Neural cell (in vitro differentiated cells): ENCODE measurements around the gene MYRIP.

Experiments used
- EP300 ChIP-seq: fragments of 450-650 bp; conservative IDR thresholded peaks from 2 replicates; pipeline ENCODE4 v1.6.1; 2014; ENCODE audit warnings: antibody characterized with exemption, mild to moderate bottlenecking, moderate library complexity; ENCODE audit not compliant: poor library complexity, severe bottlenecking
- EZH2 ChIP-seq: fragments of 200-600, 300-800 bp; shearing (Covaris generic), sonication (generic); IDR thresholded peaks from 2 replicates; pipeline ENCODE4 v1.6.1; 2014; ENCODE audit warnings: antibody characterized with exemption, low read length, borderline replicate concordance, mild to moderate bottlenecking; ENCODE audit not compliant: insufficient read depth, poor library complexity, severe bottlenecking
- MXI1 ChIP-seq: fragments of 450-650 bp; conservative IDR thresholded peaks from 2 replicates; pipeline ENCODE4 v1.6.1; 2014; ENCODE audit warnings: antibody characterized with exemption, mild to moderate bottlenecking; ENCODE audit not compliant: poor library complexity, severe bottlenecking
- POLR2AphosphoS5 ChIP-seq: IDR thresholded peaks from 2 replicates; pipeline ENCODE4 v1.6.1; 2012
- SMC3 ChIP-seq: fragments of 450-650 bp; conservative IDR thresholded peaks from 2 replicates; pipeline ENCODE4 v1.6.1; 2014; ENCODE audit warnings: antibody characterized with exemption, mild to moderate bottlenecking, moderate library complexity; ENCODE audit not compliant: poor library complexity
- TAF1 ChIP-seq: IDR thresholded peaks from 2 replicates; pipeline ENCODE4 v1.6.1; 2012; ENCODE audit warnings: low read depth
- TF ChIP-seq, protein P1 (sequence below): fragments of 450-650 bp; IDR thresholded peaks from 2 replicates; pipeline ENCODE4 v1.5.1; 2014; ENCODE audit warnings: antibody characterized with exemption, mild to moderate bottlenecking, moderate library complexity; ENCODE audit not compliant: poor library complexity, severe bottlenecking

GRCh38 chr3:40254491-40254890 lies 445.1 kb downstream of the MYRIP start:
- TF ChIP-seq EP300 (no peak), MXI1 (no peak), TAF1 (no peak), POLR2AphosphoS5 (no peak), SMC3 (no peak), EZH2 (no peak)
- TF ChIP-seq, protein P1, sequence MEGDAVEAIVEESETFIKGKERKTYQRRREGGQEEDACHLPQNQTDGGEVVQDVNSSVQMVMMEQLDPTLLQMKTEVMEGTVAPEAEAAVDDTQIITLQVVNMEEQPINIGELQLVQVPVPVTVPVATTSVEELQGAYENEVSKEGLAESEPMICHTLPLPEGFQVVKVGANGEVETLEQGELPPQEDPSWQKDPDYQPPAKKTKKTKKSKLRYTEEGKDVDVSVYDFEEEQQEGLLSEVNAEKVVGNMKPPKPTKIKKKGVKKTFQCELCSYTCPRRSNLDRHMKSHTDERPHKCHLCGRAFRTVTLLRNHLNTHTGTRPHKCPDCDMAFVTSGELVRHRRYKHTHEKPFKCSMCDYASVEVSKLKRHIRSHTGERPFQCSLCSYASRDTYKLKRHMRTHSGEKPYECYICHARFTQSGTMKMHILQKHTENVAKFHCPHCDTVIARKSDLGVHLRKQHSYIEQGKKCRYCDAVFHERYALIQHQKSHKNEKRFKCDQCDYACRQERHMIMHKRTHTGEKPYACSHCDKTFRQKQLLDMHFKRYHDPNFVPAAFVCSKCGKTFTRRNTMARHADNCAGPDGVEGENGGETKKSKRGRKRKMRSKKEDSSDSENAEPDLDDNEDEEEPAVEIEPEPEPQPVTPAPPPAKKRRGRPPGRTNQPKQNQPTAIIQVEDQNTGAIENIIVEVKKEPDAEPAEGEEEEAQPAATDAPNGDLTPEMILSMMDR, result no peak
